GM20000 (cell line): Measurements from ENCODE around the gene RASSF1.

Experiments used
- DNase-seq: peaks from one replicate; pipeline ENCODE4 v3.0.0; 2012; ENCODE audit warnings: low spot score
- TF ChIP-seq, protein P1 (sequence below): IDR thresholded peaks from 2 replicates; pipeline ENCODE4 v1.5.1; 2012; ENCODE audit warnings: mild to moderate bottlenecking, control low read depth; ENCODE audit errors: extremely low read depth, missing control alignments

The RASSF1 gene

DNA sequence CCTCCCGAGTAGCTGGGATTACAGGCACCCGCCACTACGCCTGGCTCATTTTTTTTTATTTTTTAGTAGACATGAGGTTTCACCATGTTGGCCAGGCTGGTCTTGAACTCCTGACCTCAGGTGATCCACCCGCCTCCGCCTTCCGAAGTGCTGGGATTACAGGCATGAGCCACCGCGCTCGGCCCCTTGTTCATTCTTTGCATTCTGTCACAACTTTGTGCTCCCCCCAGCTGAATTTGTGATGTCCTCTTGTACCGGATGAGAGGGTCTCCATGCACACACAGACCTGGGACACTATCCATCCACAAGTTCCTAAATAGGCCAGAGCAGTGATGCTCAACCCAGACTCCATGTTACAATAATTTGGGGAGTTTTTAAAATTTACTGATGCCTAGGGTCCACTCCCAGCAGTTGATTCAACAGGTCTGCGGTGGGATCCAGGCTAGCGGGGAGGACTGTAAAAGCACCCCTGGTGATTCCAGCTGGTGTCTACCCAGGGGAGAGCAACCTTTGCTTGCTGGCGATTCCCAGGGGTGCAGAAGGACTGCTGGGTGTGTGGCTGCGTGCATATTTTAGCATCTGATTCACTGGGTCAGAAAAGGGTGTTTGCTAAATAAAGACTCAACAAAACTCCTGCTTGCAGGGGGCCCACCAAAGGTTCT is 1.0 kb downstream of the RASSF1 start:
- no peak for DNase-seq
- TF ChIP-seq, protein P1, sequence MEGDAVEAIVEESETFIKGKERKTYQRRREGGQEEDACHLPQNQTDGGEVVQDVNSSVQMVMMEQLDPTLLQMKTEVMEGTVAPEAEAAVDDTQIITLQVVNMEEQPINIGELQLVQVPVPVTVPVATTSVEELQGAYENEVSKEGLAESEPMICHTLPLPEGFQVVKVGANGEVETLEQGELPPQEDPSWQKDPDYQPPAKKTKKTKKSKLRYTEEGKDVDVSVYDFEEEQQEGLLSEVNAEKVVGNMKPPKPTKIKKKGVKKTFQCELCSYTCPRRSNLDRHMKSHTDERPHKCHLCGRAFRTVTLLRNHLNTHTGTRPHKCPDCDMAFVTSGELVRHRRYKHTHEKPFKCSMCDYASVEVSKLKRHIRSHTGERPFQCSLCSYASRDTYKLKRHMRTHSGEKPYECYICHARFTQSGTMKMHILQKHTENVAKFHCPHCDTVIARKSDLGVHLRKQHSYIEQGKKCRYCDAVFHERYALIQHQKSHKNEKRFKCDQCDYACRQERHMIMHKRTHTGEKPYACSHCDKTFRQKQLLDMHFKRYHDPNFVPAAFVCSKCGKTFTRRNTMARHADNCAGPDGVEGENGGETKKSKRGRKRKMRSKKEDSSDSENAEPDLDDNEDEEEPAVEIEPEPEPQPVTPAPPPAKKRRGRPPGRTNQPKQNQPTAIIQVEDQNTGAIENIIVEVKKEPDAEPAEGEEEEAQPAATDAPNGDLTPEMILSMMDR: no peak

DNA sequence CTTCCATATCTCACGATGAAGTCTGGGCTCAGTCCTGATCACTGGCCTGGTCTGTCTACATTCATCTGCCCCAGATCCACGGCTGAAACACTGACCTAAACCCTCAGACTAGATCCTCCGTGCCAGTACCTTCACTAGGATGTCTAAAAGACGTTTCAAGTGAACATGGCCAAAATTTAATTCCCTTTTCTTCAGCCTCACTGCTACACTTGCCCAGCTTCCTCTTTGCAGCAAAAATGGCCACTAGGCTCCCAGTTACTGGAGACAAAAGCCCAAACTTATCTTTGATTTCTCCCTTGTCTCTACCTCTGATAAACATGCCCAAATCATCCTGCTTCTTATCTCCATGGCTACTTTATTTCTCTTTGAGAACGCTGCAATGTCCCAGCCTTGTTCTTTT is 1.7 kb downstream of the RASSF1 start:
- TF ChIP-seq, protein P1: no peak
- DNase-seq: no peak

DNA sequence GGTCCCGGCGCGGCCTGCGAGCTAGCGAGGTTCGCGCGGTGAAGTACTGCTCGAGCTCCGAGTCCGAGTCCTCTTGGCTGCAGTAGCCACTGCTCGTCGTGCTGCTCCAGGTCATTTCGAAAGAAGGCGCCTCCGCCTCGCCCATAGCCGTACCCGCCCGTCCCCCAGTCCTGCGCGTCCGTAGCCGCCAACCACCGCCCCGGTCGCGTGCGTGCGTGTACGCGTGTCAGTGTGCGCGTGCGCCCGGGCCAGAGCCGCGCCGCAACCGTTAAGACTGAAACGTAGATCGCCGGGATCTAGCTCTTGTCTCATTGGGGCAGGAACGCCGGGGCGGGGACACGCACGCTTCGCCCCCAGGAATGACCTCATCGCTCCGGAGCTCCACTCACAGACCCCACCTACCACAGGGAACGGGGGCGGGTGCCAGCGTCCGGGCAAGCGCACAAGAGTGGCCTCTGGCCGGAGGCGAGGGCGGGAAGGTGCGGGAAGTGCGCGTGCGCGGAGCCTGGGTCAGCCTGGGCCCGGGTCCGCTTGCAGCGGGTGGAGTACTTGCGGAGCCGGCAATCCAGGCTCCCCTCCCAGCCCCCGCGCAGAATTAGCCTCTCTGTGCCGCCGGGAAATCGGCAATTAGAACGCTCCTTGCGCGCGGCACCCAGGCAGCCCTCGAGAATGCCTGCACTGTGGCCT is 3.3 kb downstream of the RASSF1 start:
- DNase-seq: peak; percentile 99
- TF ChIP-seq, protein P1: no peak

DNA sequence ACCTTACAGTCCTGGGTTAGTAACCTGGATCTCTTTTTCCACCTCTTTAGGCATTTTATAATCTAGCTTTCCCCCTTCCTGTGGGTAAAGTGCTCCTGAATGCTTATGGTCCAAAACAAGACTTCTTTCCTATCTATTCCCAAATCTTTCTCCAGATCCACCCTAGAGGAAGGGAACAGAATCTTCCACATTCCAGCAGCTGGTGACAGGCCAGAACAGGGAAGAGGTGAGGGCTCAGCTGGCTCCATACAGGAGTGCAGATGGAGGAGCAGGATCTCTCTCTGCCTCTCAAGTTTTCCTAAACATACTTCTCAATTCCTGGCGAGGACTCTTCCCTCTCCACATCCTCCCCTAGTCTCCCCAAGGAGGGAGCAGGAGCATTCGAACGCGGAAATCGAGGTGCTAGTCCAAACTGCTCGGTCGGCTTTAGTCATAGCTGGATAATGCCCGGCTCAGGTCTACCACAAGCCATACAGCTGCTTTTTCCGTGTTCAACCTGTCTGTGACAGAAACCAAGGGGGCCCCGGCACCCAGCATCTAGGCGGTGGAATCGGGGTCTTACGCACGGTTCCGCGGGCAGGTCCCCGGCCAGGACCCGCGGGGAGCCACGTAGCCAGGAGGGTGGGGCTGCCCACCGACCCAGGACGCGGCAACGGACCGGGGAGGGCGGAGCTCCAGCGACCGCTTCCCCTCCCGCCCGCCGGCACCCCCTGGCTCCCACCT is 4.0 kb downstream of the RASSF1 start:
- no peak for DNase-seq
- TF ChIP-seq, protein P1: no peak

DNA sequence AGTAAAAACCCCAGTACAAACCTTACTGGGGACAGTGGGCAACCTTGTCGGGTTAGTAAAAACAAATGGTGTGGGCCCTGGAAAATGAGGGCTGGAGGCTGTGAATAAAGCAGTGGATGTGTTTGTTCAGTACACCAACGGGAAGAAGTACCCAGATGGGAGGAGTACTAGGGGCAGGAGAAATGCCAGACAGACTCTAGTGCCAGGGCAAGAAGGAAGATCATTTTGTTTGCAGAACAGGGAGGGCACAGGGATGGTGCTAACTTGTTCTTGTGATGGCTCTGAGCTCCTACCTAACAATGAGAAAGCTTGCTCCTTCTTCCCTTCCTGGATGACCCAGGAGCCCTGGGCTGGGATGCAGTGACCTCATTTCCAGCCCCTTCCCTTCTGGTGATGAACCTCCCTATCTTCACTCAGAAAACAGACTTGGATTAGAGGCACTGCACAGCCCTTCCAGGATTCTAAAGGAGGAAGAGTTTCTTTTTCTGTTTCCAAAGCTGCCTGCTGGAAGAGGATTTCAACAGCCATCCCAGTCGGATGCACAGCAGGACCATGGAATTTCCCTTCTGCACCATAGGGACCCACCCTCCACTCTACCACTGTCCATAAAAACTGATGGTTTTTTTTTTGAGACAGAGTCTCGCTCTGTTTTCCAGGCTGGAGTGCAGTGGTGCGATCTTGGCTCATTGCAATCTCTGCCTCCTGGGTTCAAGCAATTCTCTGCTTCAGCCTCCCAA is 6.1 kb downstream of the RASSF1 start:
- DNase-seq: no peak
- TF ChIP-seq, protein P1: no peak

DNA sequence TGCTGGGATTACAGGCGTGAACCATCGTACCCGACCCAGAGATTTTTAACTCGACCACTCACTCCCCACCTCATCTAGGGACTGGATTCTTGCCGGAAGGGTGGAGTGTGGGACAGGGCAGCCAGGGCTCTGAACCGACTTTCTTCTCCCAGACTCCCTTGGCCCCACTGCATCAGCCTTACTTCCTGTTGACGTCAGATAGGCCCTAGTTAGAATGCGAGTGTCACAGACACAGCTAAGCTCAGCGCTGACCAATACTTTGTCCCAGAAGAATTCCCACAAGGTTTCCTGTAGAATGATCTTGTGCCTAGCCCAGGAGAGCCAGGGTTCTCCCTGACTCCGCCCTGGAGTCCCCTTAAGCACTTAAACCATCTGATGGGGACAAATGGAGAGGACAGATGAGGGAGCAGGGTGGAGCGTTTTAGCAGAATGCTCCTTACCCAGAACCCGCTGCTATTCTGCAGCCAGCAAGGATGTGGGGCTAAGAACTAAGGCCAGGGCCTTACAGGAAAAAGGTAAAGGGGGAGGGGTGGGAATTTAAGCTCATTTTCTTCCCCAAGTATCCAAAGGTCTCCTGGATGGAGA is 6.8 kb downstream of the RASSF1 start:
- TF ChIP-seq, protein P1: no peak
- no peak for DNase-seq
